ENCODE results near the gene ARHGEF2. TPM values are rescaled to one million over a fixed set of nuclear protein-coding genes. Genes with fewer than 3 reads are reported as not detected.
A peak's percentile ranks its signal among the peaks of the same experiment; 100 is the strongest.

Gene ARHGEF2
- total RNA-seq, 2 experiments from 2014 or later, result 78.8 to 133 TPM

DNA sequence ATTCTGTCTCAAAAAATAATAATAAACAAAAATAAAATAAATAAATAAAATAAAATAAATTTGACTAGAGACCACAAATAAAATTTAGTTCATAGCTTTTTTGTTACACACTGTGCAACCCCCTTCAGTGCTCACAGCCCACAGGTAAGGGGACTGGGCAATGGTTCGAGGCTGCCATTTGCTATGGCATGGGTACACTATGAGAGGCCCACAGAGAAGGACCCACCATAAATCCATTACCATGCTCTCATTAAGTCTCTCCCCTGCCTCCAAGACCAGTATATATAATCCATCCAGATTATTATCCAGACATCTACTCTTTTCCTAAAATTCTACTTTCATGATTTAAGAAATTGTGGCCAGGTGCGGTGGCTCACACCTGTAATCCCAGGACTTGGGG, 58.5 kb downstream of the ARHGEF2 start:
- H3K4me3 ChIP-seq (ENCODE audit: low read depth, low read length, poor library complexity, severe bottlenecking), result no peak overlapping the region
- no peak for DNase-seq (ENCODE audit: low spot score)
- H3K4me1 ChIP-seq (ENCODE audit: insufficient read depth, low read length, poor library complexity, severe bottlenecking), result no peaks in the 10 kb centered on the region
- H3K36me3 ChIP-seq (ENCODE audit: insufficient read depth, low read length), result peaks cover 98% of the 10 kb centered on the region
- no TSS peak for BruUV-seq (replicated peaks)
- no peaks in the 10 kb centered on the region for H3K9me2 ChIP-seq (ENCODE audit: insufficient read depth, low read length)
- intact Hi-C loops (cut with micrococcal nuclease; ENCODE audit: unreplicated experiment), result no loop called here
- no peak overlapping the region for H3K4me2 ChIP-seq (ENCODE audit: low read length)
- no peaks in the 10 kb centered on the region for H4K20me1 ChIP-seq (ENCODE audit: insufficient read depth, low read length)
- peaks cover 29% of the 10 kb centered on the region; the same call in 1 of the 2 replicates for H3K79me2 ChIP-seq (ENCODE audit: insufficient read depth, low read depth, low read length)
- CTCF ChIA-PET (ENCODE audit: unreplicated experiment), result no interaction called here
- no peak overlapping the region for H2AFZ ChIP-seq (ENCODE audit: low read length)
- POLR2A ChIA-PET, result interaction anchor here (0.6 kb wide), 1 partner anchor 381 kb away, joined by 3 read pairs; no protein-coding TSS in a partner anchor
- no peaks in the 10 kb centered on the region for H3K9me3 ChIP-seq (ENCODE audit: low read length)
- no peak overlapping the region for H3K27ac ChIP-seq (ENCODE audit: low read depth, low read length, poor library complexity, severe bottlenecking)
- no peak for TF ChIP-seq EZH2phosphoT487 (IDR thresholded peaks at IDR 0.05; ENCODE audit: borderline replicate concordance, low read depth, low read length)

DNA sequence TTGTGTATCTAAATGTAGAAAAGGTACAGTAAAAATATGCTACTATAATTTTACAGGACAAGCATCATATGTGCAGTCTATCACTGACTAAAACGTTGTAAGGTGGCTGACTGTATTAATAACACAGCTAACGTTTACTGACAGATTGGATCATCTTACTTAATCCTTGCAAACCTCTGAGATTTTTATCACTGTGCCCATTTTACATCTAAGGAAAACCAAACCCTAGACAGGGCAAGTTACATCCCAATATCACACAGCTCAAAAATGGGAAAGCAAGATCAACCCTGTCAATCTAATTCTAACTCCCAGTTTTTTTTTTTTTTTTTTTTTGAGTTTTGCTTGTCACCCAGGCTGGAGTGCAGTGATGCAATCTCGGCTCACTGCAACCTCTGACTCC, 59.7 kb downstream of the ARHGEF2 start:
- H3K27ac ChIP-seq (ENCODE audit: low read depth, low read length, poor library complexity, severe bottlenecking), result no peak overlapping the region
- H3K4me1 ChIP-seq (ENCODE audit: insufficient read depth, low read length, poor library complexity, severe bottlenecking), result no peaks in the 10 kb centered on the region
- intact Hi-C loops (cut with micrococcal nuclease; ENCODE audit: unreplicated experiment), result no loop called here
- DNase-seq (ENCODE audit: low spot score), result no peak
- no TSS peak for BruUV-seq (replicated peaks)
- CTCF ChIA-PET (ENCODE audit: unreplicated experiment), result no interaction called here
- H3K36me3 ChIP-seq (ENCODE audit: insufficient read depth, low read length), result peaks cover 98% of the 10 kb centered on the region
- TF ChIP-seq EZH2phosphoT487 (IDR thresholded peaks at IDR 0.05; ENCODE audit: borderline replicate concordance, low read depth, low read length), result no peak
- TF ChIP-seq CTCF (conservative IDR thresholded peaks at IDR 0.05; ENCODE audit: low read length), result no peak
- no peaks in the 10 kb centered on the region for H4K20me1 ChIP-seq (ENCODE audit: insufficient read depth, low read length)
- no peaks in the 10 kb centered on the region for H3K9me3 ChIP-seq (ENCODE audit: low read length)
- POLR2A ChIA-PET, result interaction anchor here (0.6 kb wide), 1 partner anchor 55 kb away, joined by 3 read pairs; no protein-coding TSS in a partner anchor
- H3K9me2 ChIP-seq (ENCODE audit: insufficient read depth, low read length), result no peaks in the 10 kb centered on the region
- no peak overlapping the region for H3K4me3 ChIP-seq (ENCODE audit: low read depth, low read length, poor library complexity, severe bottlenecking)
- H3K79me2 ChIP-seq (ENCODE audit: insufficient read depth, low read depth, low read length), result peaks cover 26% of the 10 kb centered on the region; the same call in 1 of the 2 replicates
- H2AFZ ChIP-seq (ENCODE audit: low read length), result no peak overlapping the region
- no peak overlapping the region for H3K4me2 ChIP-seq (ENCODE audit: low read length)

- H2AFZ ChIP-seq (ENCODE audit: low read length), result no peak overlapping the region
- H3K79me2 ChIP-seq (ENCODE audit: insufficient read depth, low read depth, low read length), result peaks cover 12% of the 10 kb centered on the region; the same call in 1 of the 2 replicates
- intact Hi-C loops (cut with micrococcal nuclease; ENCODE audit: unreplicated experiment), result no loop called here
- ChIA-PET CTCF (ENCODE audit: unreplicated experiment) (no interaction called here), POLR2A (interaction anchor here (0.6 kb wide), 1 partner anchor 274 kb away, joined by 5 read pairs; no protein-coding TSS in a partner anchor)
- no peaks in the 10 kb centered on the region for H3K9me2 ChIP-seq (ENCODE audit: insufficient read depth, low read length)
- peak overlapping the region; percentile 17 for H3K27ac ChIP-seq (ENCODE audit: low read depth, low read length, poor library complexity, severe bottlenecking)
- TF ChIP-seq EZH2phosphoT487 (IDR thresholded peaks at IDR 0.05; ENCODE audit: borderline replicate concordance, low read depth, low read length) (no peak), CTCF (conservative IDR thresholded peaks at IDR 0.05; ENCODE audit: low read length) (no peak)
- H3K4me1 ChIP-seq (ENCODE audit: insufficient read depth, low read length, poor library complexity, severe bottlenecking), result peaks cover 23% of the 10 kb centered on the region
- H3K9me3 ChIP-seq (ENCODE audit: low read length), result no peaks in the 10 kb centered on the region
- no peak overlapping the region for H3K4me3 ChIP-seq (ENCODE audit: low read depth, low read length, poor library complexity, severe bottlenecking)
- H3K36me3 ChIP-seq (ENCODE audit: insufficient read depth, low read length), result peaks cover 94% of the 10 kb centered on the region
- no peaks in the 10 kb centered on the region for H4K20me1 ChIP-seq (ENCODE audit: insufficient read depth, low read length)
- no TSS peak for BruUV-seq (replicated peaks)
- no peak overlapping the region for H3K4me2 ChIP-seq (ENCODE audit: low read length)
- no peak for DNase-seq (ENCODE audit: low spot score)
Observed at GRCh38 chr1:155913969-155914757, 64.2 kb downstream of the ARHGEF2 start.
